Osteoblast (primary cell): Measurements from ENCODE around the gene HIVEP2. TPM values are rescaled to one million over a fixed set of nuclear protein-coding genes. Genes with fewer than 3 reads are reported as not detected.

Source experiments
- DNase-seq: peaks from one replicate; pipeline ENCODE4 v3.0.0; 2011; ENCODE audit warnings: low spot score, mixed read lengths; ENCODE audit not compliant: insufficient read length; ENCODE audit errors: missing footprints
- H2AFZ ChIP-seq: 2 replicates; pipeline ENCODE4 v1.6.0; 2011; ENCODE audit warnings: mild to moderate bottlenecking, low read length
- H3K27ac ChIP-seq: 2 replicates; pipeline ENCODE4 v1.5.1; 2011; ENCODE audit warnings: mild to moderate bottlenecking, low read depth, low read length, moderate library complexity
- H3K27me3 ChIP-seq: 2 replicates; pipeline ENCODE4 v1.6.0; 2012; ENCODE audit warnings: mild to moderate bottlenecking, control low read depth, inconsistent platforms, low read length, moderate library complexity; ENCODE audit not compliant: insufficient read depth
- H3K36me3 ChIP-seq: 2 replicates; pipeline ENCODE4 v1.5.1; 2011; ENCODE audit warnings: mild to moderate bottlenecking, low read length, control low read depth, moderate library complexity; ENCODE audit not compliant: insufficient read depth
- H3K4me1 ChIP-seq: 2 replicates; pipeline ENCODE4 v1.5.1; 2011; ENCODE audit warnings: mild to moderate bottlenecking, low read length, control low read depth, moderate library complexity; ENCODE audit not compliant: insufficient read depth
- H3K4me2 ChIP-seq: 2 replicates; pipeline ENCODE4 v1.6.0; 2011; ENCODE audit warnings: mild to moderate bottlenecking, low read length; ENCODE audit not compliant: insufficient read depth
- H3K4me3 ChIP-seq: fragments of 200-600 bp; sonication (generic); 3 replicates; pipeline ENCODE4 v1.5.1; 2012; ENCODE audit warnings: mild to moderate bottlenecking, low read length, inconsistent platforms; ENCODE audit not compliant: insufficient read depth
- H3K79me2 ChIP-seq: 2 replicates; pipeline ENCODE4 v1.6.0; 2012; ENCODE audit warnings: mild to moderate bottlenecking, low read length, control low read depth, inconsistent platforms; ENCODE audit not compliant: insufficient read depth
- H3K9me3 ChIP-seq: 2 replicates; pipeline ENCODE4 v1.5.1; 2011; ENCODE audit warnings: low read depth, low read length, control low read depth
- H4K20me1 ChIP-seq: 2 replicates; pipeline ENCODE4 v1.6.0; 2012; ENCODE audit warnings: mild to moderate bottlenecking, low read length, control low read depth; ENCODE audit not compliant: insufficient read depth
- total RNA-seq: library from RNA; depleted of rRNA; stranded (reverse); fragments of >200 nt; gene quantifications from 2 replicates; pipeline ENCODE4 v1.2.3, GENCODE V29; 2012
- TF ChIP-seq, protein P1 (sequence below): IDR thresholded peaks from 2 replicates; pipeline ENCODE4 v1.5.1; 2011; ENCODE audit warnings: mild to moderate bottlenecking, low read depth, low read length, moderate library complexity; ENCODE audit errors: extremely low read depth

HIVEP2 gene
- total RNA-seq, 1 donor = 30.4 TPM

DNA sequence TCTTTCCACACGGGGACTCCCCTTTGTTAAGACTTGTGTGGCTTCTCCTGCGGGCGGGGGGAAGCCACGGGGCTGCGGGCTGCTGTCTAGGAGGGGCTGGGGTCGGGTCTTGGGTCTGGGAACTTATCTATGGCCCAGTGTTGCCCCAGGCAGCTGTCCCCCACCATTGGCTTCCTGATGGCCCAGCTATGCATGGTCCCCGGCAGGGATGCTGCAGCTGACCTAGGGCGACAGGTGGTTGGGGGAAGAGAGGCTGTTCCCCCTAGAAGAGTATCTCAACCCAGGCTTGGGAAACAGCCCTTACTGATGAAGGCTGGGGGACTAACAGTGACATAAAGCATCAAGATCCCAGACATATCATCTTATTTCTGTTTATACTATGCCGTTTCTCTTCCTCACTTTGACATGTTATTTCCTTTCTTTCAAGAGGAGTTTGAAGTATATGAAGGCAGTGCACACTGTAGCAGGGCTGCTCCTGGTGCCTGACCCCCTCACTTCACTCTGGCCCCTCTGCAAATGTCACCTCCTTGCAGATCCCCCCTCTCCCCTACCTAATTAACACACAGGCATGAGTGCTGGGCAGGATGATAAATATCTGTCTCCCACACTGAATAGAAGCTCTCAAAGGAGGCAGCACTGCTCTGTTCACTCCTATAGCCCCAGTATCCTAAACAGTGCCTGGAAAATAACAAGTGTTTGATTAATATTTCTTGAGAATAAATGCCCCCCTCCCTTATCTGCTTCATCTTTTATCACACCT lies 87.0 kb downstream of the HIVEP2 start:
- Histone ChIP-seq H2AFZ (no peak overlapping the region), H3K36me3 (no peaks in the 10 kb centered on the region), H3K4me3 (no peak overlapping the region), H3K79me2 (peaks cover 67% of the 10 kb centered on the region), H4K20me1 (no peaks in the 10 kb centered on the region), H3K27me3 (no peaks in the 10 kb centered on the region), H3K9me3 (no peaks in the 10 kb centered on the region), H3K4me2 (no peak overlapping the region), H3K4me1 (peaks cover 17% of the 10 kb centered on the region), H3K27ac (no peak overlapping the region)
- TF ChIP-seq, protein P1, sequence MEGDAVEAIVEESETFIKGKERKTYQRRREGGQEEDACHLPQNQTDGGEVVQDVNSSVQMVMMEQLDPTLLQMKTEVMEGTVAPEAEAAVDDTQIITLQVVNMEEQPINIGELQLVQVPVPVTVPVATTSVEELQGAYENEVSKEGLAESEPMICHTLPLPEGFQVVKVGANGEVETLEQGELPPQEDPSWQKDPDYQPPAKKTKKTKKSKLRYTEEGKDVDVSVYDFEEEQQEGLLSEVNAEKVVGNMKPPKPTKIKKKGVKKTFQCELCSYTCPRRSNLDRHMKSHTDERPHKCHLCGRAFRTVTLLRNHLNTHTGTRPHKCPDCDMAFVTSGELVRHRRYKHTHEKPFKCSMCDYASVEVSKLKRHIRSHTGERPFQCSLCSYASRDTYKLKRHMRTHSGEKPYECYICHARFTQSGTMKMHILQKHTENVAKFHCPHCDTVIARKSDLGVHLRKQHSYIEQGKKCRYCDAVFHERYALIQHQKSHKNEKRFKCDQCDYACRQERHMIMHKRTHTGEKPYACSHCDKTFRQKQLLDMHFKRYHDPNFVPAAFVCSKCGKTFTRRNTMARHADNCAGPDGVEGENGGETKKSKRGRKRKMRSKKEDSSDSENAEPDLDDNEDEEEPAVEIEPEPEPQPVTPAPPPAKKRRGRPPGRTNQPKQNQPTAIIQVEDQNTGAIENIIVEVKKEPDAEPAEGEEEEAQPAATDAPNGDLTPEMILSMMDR = no peak
- DNase-seq = no peak

DNA sequence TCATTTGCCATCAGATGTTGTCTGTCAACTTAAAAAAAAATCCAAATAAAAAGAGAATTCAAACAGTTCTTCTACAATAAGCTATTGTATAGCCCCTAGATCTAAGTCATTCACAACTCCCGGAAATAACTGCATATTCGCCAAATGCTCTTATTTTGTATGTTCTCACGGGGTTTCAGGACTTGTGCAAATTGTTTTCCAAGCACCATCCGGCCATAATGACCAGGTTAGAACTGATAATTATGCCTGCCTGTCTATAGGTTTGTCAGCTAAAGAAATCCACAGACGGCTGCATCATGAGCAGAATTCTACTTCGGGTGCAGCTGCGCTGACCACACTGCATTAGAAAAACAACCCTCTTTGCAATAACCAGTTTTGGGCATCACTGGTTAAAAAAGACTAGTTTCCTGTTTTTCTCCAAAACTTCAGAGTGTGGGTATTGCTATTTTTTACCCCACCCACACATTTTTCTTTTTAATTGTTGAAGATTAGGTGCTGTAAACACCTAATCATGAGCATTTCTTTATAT lies 87.7 kb downstream of the HIVEP2 start:
- Histone ChIP-seq H3K27ac (no peak overlapping the region), H3K36me3 (no peaks in the 10 kb centered on the region), H3K27me3 (no peaks in the 10 kb centered on the region), H2AFZ (no peak overlapping the region), H3K4me2 (no peak overlapping the region), H3K4me1 (peaks cover 17% of the 10 kb centered on the region), H3K9me3 (no peaks in the 10 kb centered on the region), H4K20me1 (no peaks in the 10 kb centered on the region), H3K79me2 (peaks cover 74% of the 10 kb centered on the region), H3K4me3 (no peak overlapping the region)
- DNase-seq = no peak
- TF ChIP-seq, protein P1 = no peak

DNA sequence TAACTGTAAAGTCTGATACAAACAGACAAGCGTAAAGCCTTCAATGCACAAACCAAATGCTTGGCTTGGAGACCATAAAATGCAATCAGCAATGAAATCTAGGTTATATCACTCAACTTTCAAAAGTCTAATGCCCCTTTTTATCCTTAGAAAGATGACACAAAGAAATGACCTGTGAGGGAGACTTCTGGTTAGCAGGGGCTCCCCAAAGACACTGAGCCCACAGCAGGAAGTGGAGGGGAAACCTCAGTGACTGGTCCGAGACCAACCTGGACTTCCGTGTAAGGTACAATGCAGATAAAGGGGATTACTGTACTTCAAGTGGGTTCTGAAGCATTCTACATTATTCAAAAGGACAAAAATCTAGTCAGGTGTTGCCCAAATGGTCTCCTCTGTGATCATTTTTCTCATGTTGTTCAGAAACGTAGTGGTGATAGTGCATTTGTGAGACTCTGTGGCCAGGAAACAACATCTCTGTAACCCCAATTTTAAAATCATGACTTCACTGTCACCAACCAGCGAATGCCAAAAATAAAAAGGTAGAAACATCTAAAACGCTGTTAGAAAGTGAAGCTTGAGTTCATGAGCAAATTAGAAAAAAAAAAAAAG lies 88.2 kb downstream of the HIVEP2 start:
- Histone ChIP-seq H3K27me3 (no peaks in the 10 kb centered on the region), H3K36me3 (no peaks in the 10 kb centered on the region), H3K4me1 (peaks cover 19% of the 10 kb centered on the region), H3K79me2 (peaks cover 73% of the 10 kb centered on the region), H4K20me1 (no peaks in the 10 kb centered on the region), H3K9me3 (no peaks in the 10 kb centered on the region), H3K4me2 (no peak overlapping the region), H3K27ac (no peak overlapping the region), H3K4me3 (no peak overlapping the region), H2AFZ (no peak overlapping the region)
- no peak for DNase-seq
- TF ChIP-seq, protein P1 = no peak

DNA sequence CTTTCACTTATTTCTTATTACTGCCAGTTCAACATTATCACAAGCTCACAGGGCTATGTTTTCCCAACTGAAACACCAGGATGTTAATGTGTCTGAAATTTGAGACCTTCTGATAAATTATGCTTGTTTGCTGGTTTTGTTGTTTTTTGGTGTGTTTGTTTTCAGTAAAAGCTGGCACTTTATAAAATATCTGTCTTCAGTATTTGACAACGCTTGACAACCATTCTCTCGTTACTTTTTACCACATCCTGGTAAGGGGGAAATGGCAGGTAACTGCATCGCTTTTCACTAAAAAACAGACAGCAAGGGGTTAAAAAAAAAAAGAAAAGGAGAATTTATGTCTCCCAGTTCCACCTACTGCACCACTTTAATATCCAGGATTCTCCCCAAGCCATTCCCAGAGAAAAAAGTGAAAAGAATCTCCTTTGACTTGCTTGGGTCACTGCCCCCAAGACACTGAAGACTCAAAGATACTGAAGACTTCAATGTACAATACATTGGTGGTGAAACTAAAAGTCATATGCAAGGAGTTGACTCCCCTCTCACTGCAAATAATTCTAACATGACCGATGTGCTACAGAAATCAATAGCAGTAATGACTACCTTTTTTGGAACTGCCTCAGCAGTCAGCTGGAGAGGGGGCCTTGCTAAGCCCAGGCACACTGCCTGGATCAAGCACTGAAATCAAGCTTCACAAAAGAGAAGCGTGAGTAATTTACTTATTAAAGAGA lies 88.9 kb downstream of the HIVEP2 start:
- Histone ChIP-seq H3K4me1 (peaks cover 26% of the 10 kb centered on the region), H3K4me3 (no peak overlapping the region), H3K36me3 (no peaks in the 10 kb centered on the region), H3K27ac (no peak overlapping the region), H3K79me2 (peaks cover 71% of the 10 kb centered on the region), H4K20me1 (no peaks in the 10 kb centered on the region), H2AFZ (no peak overlapping the region), H3K9me3 (no peaks in the 10 kb centered on the region), H3K27me3 (no peaks in the 10 kb centered on the region), H3K4me2 (no peak overlapping the region)
- DNase-seq = no peak
- TF ChIP-seq, protein P1 = no peak
